D721Med (cell line): Measurements from ENCODE around the gene INSR.

Experiments
- DNase-seq: peaks from one replicate; pipeline ENCODE4 v3.0.0; 2011; ENCODE audit warnings: low spot score; ENCODE audit not compliant: insufficient read length
- FAIRE-seq: peaks from 2 replicates; lab custom pipeline; 2011; peaks lifted over from hg19 to GRCh38; lab: Jason Lieb, UNC
- CTCF ChIP-seq: IDR thresholded peaks from 2 replicates; pipeline ENCODE4 v1.5.1; 2012; ENCODE audit warnings: mild to moderate bottlenecking, control low read depth; ENCODE audit not compliant: insufficient read depth; ENCODE audit errors: missing control alignments

The INSR gene

DNA sequence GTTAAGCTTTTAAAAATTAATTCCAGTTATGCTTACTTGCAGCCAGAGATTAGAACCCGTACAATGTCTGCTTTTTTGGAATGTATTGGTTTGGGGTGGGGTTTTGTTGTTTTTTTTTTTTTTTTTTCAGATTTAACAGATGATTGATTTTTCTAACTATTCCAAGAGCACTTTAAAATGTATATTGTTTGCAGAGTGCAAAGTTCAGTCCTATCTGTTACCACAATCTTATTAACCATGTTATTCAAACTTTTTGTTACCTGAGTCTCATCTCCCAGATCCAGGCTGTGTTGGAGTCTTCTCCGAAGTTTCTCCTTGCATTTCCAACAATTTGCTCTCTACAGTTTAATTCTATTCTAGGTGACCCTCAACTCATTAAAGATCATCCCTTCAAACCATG is 91.3 kb downstream of the INSR start:
- no peak for FAIRE-seq
- no peak for TF ChIP-seq CTCF
- DNase-seq = no peak

GRCh38 chr19:7200736-7201135 is 93.5 kb downstream of the INSR start:
- TF ChIP-seq CTCF = no peak
- FAIRE-seq = no peak
- DNase-seq = no peak

- DNase-seq = no peak
- no peak for FAIRE-seq
- TF ChIP-seq CTCF = no peak
Measured at GRCh38 chr19:7199613-7200533, 94.3 kb downstream of the INSR start.

DNA sequence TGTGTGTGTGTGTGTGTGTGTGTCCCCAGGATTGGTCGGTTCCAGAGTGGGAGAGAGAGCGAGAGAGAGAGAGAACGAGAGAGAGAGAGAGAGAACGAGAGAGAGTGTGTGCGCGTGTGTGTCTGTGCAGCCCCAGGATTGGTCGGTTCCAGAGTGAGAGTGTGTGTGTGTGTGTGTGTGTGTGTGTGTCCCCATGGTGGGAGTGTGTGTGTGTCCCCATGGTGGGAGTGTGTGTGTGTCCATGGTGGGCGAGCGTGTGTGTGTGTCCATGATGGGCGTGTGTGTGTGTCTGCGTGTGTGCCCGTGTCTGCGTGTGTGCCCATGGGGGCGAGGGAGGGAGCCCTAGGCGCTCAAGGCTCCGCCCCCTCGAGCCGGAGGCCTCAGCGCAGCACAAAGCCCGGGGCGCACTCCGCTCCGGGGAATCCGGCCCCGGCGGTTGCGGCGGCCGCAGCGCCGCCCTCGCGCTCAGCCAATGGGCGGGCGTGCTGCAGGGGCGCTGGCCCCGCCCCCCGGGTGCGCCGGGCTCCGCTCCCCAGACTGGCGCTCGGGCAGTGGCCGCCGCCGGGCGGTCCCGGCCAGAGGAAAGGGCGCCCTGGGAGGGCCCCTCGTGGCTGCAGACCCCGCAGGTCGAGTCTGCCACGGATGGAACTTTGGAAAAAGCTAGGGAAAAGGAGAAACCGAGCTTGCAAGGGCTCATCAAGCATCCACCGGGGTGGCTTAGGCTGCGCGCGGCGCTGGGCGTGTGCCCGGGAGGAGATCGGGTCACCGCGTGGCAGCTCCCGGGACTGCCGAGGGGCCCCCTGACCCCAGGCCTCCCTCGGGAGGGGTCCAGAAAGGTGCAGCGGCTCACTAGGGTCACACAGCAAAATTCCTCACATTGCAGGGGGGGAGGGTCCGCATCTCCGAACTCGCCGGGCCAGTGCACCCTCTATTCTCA is 96.2 kb downstream of the INSR start:
- no peak for TF ChIP-seq CTCF
- FAIRE-seq (no peak), DNase-seq (peak; percentile 70)

- DNase-seq = peak; percentile 46
- TF ChIP-seq CTCF = no peak
- FAIRE-seq = no peak
Measured at GRCh38 chr19:7197119-7197759, 97.0 kb downstream of the INSR start.

- FAIRE-seq (no peak), DNase-seq (no peak)
- TF ChIP-seq CTCF = no peak
Measured at GRCh38 chr19:7196763-7197118, 97.5 kb downstream of the INSR start.
